IPS-18c (cell line): Measurements from ENCODE around the gene HNRNPLL.
"Not testable (repeated sequence)": the region's sequence is repeated elsewhere in the genome, so short reads cannot be mapped to it uniquely, and the experiment has no call there.

Experiments used
- H3K4me3 ChIP-seq: 2 replicates; pipeline ENCODE4 v1.7.0; 2013; ENCODE audit warnings: low read depth, mild to moderate bottlenecking, low read length, moderate library complexity; ENCODE audit not compliant: insufficient read depth
- H3K9me3 ChIP-seq: one replicate; pipeline ENCODE4 v1.6.1; 2013; ENCODE audit warnings: mild to moderate bottlenecking, low read length, moderate library complexity; ENCODE audit not compliant: control insufficient read depth, insufficient read depth

The HNRNPLL gene

GRCh38 chr2:38626326-38627035, 23.8 kb upstream of the HNRNPLL start:
- H3K9me3 ChIP-seq = no peaks in the 10 kb centered on the region
- no peak overlapping the region for H3K4me3 ChIP-seq

- H3K9me3 ChIP-seq = no peaks in the 10 kb centered on the region
These were observed 19.5 kb upstream of the HNRNPLL start for GRCh38 chr2:38622210-38622609.

GRCh38 chr2:38621018-38621417, 18.3 kb upstream of the HNRNPLL start:
- Histone ChIP-seq H3K9me3 (no peaks in the 10 kb centered on the region), H3K4me3 (no peak overlapping the region)

More at GRCh38 chr2:38622210-38622609, 19.5 kb upstream of the HNRNPLL start:
- H3K4me3 ChIP-seq = no peak overlapping the region

- no peaks in the 10 kb centered on the region for H3K9me3 ChIP-seq
- no peak overlapping the region for H3K4me3 ChIP-seq
These were observed 17.7 kb upstream of the HNRNPLL start for GRCh38 chr2:38620282-38620977.

GRCh38 chr2:38619458-38620164, 16.9 kb upstream of the HNRNPLL start:
- no peaks in the 10 kb centered on the region for H3K9me3 ChIP-seq
- no peak overlapping the region for H3K4me3 ChIP-seq

- Histone ChIP-seq H3K9me3 (no peaks in the 10 kb centered on the region), H3K4me3 (no peak overlapping the region)
These were observed 14.6 kb upstream of the HNRNPLL start for GRCh38 chr2:38617301-38617700.

- Histone ChIP-seq H3K4me3 (no peak overlapping the region), H3K9me3 (no peaks in the 10 kb centered on the region)
These were observed 12.5 kb upstream of the HNRNPLL start for GRCh38 chr2:38615237-38615636.

- no peaks in the 10 kb centered on the region for H3K9me3 ChIP-seq
These were observed 11.1 kb upstream of the HNRNPLL start for GRCh38 chr2:38613849-38614213.

GRCh38 chr2:38613126-38613848, 10.6 kb upstream of the HNRNPLL start:
- H3K9me3 ChIP-seq = no peaks in the 10 kb centered on the region
- no peak overlapping the region for H3K4me3 ChIP-seq

More at GRCh38 chr2:38613849-38614213, 11.1 kb upstream of the HNRNPLL start:
- H3K4me3 ChIP-seq = no peak overlapping the region

GRCh38 chr2:38610851-38611801, 8.4 kb upstream of the HNRNPLL start:
- no peaks in the 10 kb centered on the region for H3K9me3 ChIP-seq
- no peak overlapping the region for H3K4me3 ChIP-seq

- H3K4me3 ChIP-seq, H3K9me3 ChIP-seq: not testable (repeated sequence)
These were observed 6.5 kb upstream of the HNRNPLL start for GRCh38 chr2:38609246-38609645.

GRCh38 chr2:38608755-38609154, 6.0 kb upstream of the HNRNPLL start:
- Histone ChIP-seq H3K4me3 (no peak overlapping the region), H3K9me3 (no peaks in the 10 kb centered on the region)

GRCh38 chr2:38605298-38605830, 2.6 kb upstream of the HNRNPLL start:
- no peaks in the 10 kb centered on the region for H3K9me3 ChIP-seq

GRCh38 chr2:38603402-38604290, 918 bp upstream of the HNRNPLL start:
- H3K4me3 ChIP-seq = peak overlapping the region; percentile 89
- H3K9me3 ChIP-seq = no peaks in the 10 kb centered on the region

More at GRCh38 chr2:38605298-38605830, 2.6 kb upstream of the HNRNPLL start:
- no peak overlapping the region for H3K4me3 ChIP-seq

GRCh38 chr2:38602136-38602731, 494 bp downstream of the HNRNPLL start:
- peak overlapping the region; percentile 87 for H3K4me3 ChIP-seq
- H3K9me3 ChIP-seq = no peaks in the 10 kb centered on the region
